Vagina (tissue), 2 donors: ENCODE data around the gene LIF. TPM values are rescaled to one million over a fixed set of nuclear protein-coding genes. Genes with fewer than 3 reads are reported as not detected.

Experiments used
- DNase-seq, 2 donors: peaks; one replicate each; pipeline ENCODE4 v3.0.0-alpha.2; 2017; ENCODE audit errors: extremely low spot score in 2 of 2
- H3K27ac ChIP-seq: fragments of 200-600 bp; sonication (generic); one replicate; pipeline ENCODE4 v1.5.1; 2019
- H3K27me3 ChIP-seq: fragments of 200-600 bp; sonication (generic); one replicate; pipeline ENCODE4 v1.5.1; 2019
- H3K36me3 ChIP-seq, 2 donors: fragments of 200-600 bp; sonication (generic); one replicate each; pipeline ENCODE4 v1.5.1; 2017 to 2019
- H3K4me1 ChIP-seq: fragments of 200-600 bp; sonication (generic); one replicate; pipeline ENCODE4 v1.5.1; 2019
- H3K4me3 ChIP-seq, 2 donors: fragments of 200-600 bp; sonication (generic); 1 replicate in 1 of 2; 2 replicates in 1 of 2; pipeline ENCODE4 v1.5.1; 2016 to 2019
- H3K9me3 ChIP-seq: fragments of 200-600 bp; sonication (generic); one replicate; pipeline ENCODE4 v1.5.1; 2019
- CTCF ChIP-seq, 3 experiments: fragments of 450-650 bp in 2 of 3; fragments of 200-600 bp in 1 of 3; sonication (generic) in 1 of 3; IDR thresholded peaks; one replicate each; pipeline ENCODE4 v1.5.1; 2017 to 2019; ENCODE audit warnings: antibody characterized with exemption in 3 of 3, mild to moderate bottlenecking in 2 of 3, moderate library complexity in 2 of 3
- POLR2A ChIP-seq, 2 donors: fragments of 450-650 bp; IDR thresholded peaks; one replicate each; pipeline ENCODE4 v1.6.1; 2017; ENCODE audit warnings: antibody characterized with exemption in 2 of 2, mild to moderate bottlenecking in 2 of 2, moderate library complexity in 2 of 2
- POLR2AphosphoS5 ChIP-seq, 2 donors: sonication (generic); formaldehyde crosslinking; IDR thresholded peaks; one replicate each; pipeline ENCODE4 v1.9.0; 2017; ENCODE audit warnings: antibody characterized with exemption in 2 of 2, mild to moderate bottlenecking in 2 of 2, low read depth in 1 of 2; ENCODE audit not compliant: insufficient read depth in 1 of 2
- intact Hi-C: fragments of 100-400 bp; cut with DNase I; formaldehyde crosslinking; loops from one replicate; pipeline ENCODE4 v1.15.1; 2023
- total RNA-seq: library from RNA; depleted of rRNA; stranded (reverse); fragments of >200 nt; gene quantifications from one replicate; pipeline ENCODE4 v1.2.3, GENCODE V29; 2016

The LIF gene
- total RNA-seq, 1 donor from 2014 or later: 0.49 TPM

GRCh38 chr22:30230330-30230729, 16.2 kb downstream of the LIF start:
- DNase-seq: no peak
- no peak overlapping the region for H3K4me3 ChIP-seq
- H3K27ac ChIP-seq: no peak overlapping the region
- no peaks in the 10 kb centered on the region for H3K9me3 ChIP-seq
- TF ChIP-seq POLR2A (IDR thresholded peaks at IDR 0.05) (no peak), CTCF (IDR thresholded peaks at IDR 0.05) (no peak), POLR2AphosphoS5 (IDR thresholded peaks at IDR 0.05; ENCODE audit: insufficient read depth in 1 of 2, low read depth in 1 of 2) (no peak)
- intact Hi-C loops: no loop called here
- H3K36me3 ChIP-seq: no peaks in the 10 kb centered on the region
- H3K4me1 ChIP-seq: peaks cover 8% of the 10 kb centered on the region
- no peaks in the 10 kb centered on the region for H3K27me3 ChIP-seq

GRCh38 chr22:30228509-30229359, 17.8 kb downstream of the LIF start:
- no peak for DNase-seq
- H3K36me3 ChIP-seq: no peaks in the 10 kb centered on the region
- no peaks in the 10 kb centered on the region for H3K9me3 ChIP-seq
- H3K4me3 ChIP-seq: no peak overlapping the region
- H3K27me3 ChIP-seq: no peaks in the 10 kb centered on the region
- no peaks in the 10 kb centered on the region for H3K4me1 ChIP-seq
- TF ChIP-seq POLR2A (IDR thresholded peaks at IDR 0.05): no peak
- no peak for TF ChIP-seq POLR2AphosphoS5 (IDR thresholded peaks at IDR 0.05; ENCODE audit: insufficient read depth in 1 of 2, low read depth in 1 of 2)
- no peak for TF ChIP-seq CTCF (IDR thresholded peaks at IDR 0.05)
- intact Hi-C loops: no loop called here
- no peak overlapping the region for H3K27ac ChIP-seq

GRCh38 chr22:30227438-30228228, 18.9 kb downstream of the LIF start:
- DNase-seq: no peak
- TF ChIP-seq CTCF (IDR thresholded peaks at IDR 0.05): no peak
- no peak for TF ChIP-seq POLR2A (IDR thresholded peaks at IDR 0.05)
- TF ChIP-seq POLR2AphosphoS5 (IDR thresholded peaks at IDR 0.05; ENCODE audit: insufficient read depth in 1 of 2, low read depth in 1 of 2): no peak

GRCh38 chr22:30226192-30226832, 20.2 kb downstream of the LIF start:
- no peaks in the 10 kb centered on the region for H3K4me1 ChIP-seq
- no peak for DNase-seq
- no peaks in the 10 kb centered on the region for H3K9me3 ChIP-seq
- no peaks in the 10 kb centered on the region for H3K36me3 ChIP-seq
- TF ChIP-seq POLR2A (IDR thresholded peaks at IDR 0.05) (no peak), POLR2AphosphoS5 (IDR thresholded peaks at IDR 0.05; ENCODE audit: insufficient read depth in 1 of 2, low read depth in 1 of 2) (no peak), CTCF (IDR thresholded peaks at IDR 0.05) (no peak)
- H3K27me3 ChIP-seq: no peaks in the 10 kb centered on the region
- intact Hi-C loops: no loop called here
- no peak overlapping the region for H3K27ac ChIP-seq
- no peak overlapping the region for H3K4me3 ChIP-seq

More at GRCh38 chr22:30227438-30228228, 18.9 kb downstream of the LIF start:
- H3K27ac ChIP-seq: no peak overlapping the region
- no peaks in the 10 kb centered on the region for H3K27me3 ChIP-seq
- H3K4me3 ChIP-seq: no peak overlapping the region
- intact Hi-C loops: no loop called here
- H3K36me3 ChIP-seq: no peaks in the 10 kb centered on the region
- H3K4me1 ChIP-seq: no peaks in the 10 kb centered on the region
- no peaks in the 10 kb centered on the region for H3K9me3 ChIP-seq
